GM18951 (cell line): ENCODE results near the gene THAP7.
"Not testable (repeated sequence)": the region's sequence is repeated elsewhere in the genome, so short reads cannot be mapped to it uniquely, and the experiment has no call there.

Source experiments
- POLR2A ChIP-seq: IDR thresholded peaks from 4 replicates; pipeline ENCODE4 v1.6.1; 2011; ENCODE audit warnings: mild to moderate bottlenecking; ENCODE audit not compliant: insufficient read length, insufficient read depth; ENCODE audit errors: extremely low read depth
- in situ Hi-C: fragments of 300-500 bp; cut with MboI; formaldehyde crosslinking; loops from one replicate; pipeline ENCODE4 v1.12.0; 2022; ENCODE audit warnings: low sequenced_read_pairs, mixed read lengths, inconsistent platforms; ENCODE audit not compliant: unreplicated experiment

Gene THAP7

GRCh38 chr22:20979243-20979809 lies 22.6 kb downstream of the THAP7 start:
- in situ Hi-C loops, result no loop called here

GRCh38 chr22:20978419-20978818 lies 23.5 kb downstream of the THAP7 start:
- in situ Hi-C loops, result no loop called here
- TF ChIP-seq POLR2A, result no peak

More at GRCh38 chr22:20979243-20979809, 22.6 kb downstream of the THAP7 start:
- TF ChIP-seq POLR2A, result no peak

- no peak for TF ChIP-seq POLR2A
- in situ Hi-C loops, result no loop called here
Measured at GRCh38 chr22:20977516-20978170, 24.3 kb downstream of the THAP7 start.

- in situ Hi-C loops, result no loop called here
- TF ChIP-seq POLR2A, result no peak
Measured at GRCh38 chr22:20977019-20977418, 24.9 kb downstream of the THAP7 start.

- TF ChIP-seq POLR2A, result no peak
- in situ Hi-C loops, result no loop called here
Measured at GRCh38 chr22:20976291-20976877, 25.5 kb downstream of the THAP7 start.

GRCh38 chr22:20975541-20976290 lies 26.2 kb downstream of the THAP7 start:
- in situ Hi-C loops, result no loop called here
- no peak for TF ChIP-seq POLR2A

- in situ Hi-C loops, result no loop called here
- TF ChIP-seq POLR2A, result no peak
Measured at GRCh38 chr22:20974336-20974955, 27.5 kb downstream of the THAP7 start.

GRCh38 chr22:20973634-20974286 lies 28.2 kb downstream of the THAP7 start:
- no peak for TF ChIP-seq POLR2A
- in situ Hi-C loops, result no loop called here

GRCh38 chr22:20972933-20973577 lies 28.9 kb downstream of the THAP7 start:
- in situ Hi-C loops, result no loop called here
- no peak for TF ChIP-seq POLR2A

GRCh38 chr22:20972014-20972694 lies 29.8 kb downstream of the THAP7 start:
- in situ Hi-C loops, result not testable (repeated sequence)

GRCh38 chr22:20970939-20971657 lies 30.8 kb downstream of the THAP7 start:
- TF ChIP-seq POLR2A, result no peak
- in situ Hi-C loops, result no loop called here
